ENCODE measurements around the gene MPPED1.

DNA sequence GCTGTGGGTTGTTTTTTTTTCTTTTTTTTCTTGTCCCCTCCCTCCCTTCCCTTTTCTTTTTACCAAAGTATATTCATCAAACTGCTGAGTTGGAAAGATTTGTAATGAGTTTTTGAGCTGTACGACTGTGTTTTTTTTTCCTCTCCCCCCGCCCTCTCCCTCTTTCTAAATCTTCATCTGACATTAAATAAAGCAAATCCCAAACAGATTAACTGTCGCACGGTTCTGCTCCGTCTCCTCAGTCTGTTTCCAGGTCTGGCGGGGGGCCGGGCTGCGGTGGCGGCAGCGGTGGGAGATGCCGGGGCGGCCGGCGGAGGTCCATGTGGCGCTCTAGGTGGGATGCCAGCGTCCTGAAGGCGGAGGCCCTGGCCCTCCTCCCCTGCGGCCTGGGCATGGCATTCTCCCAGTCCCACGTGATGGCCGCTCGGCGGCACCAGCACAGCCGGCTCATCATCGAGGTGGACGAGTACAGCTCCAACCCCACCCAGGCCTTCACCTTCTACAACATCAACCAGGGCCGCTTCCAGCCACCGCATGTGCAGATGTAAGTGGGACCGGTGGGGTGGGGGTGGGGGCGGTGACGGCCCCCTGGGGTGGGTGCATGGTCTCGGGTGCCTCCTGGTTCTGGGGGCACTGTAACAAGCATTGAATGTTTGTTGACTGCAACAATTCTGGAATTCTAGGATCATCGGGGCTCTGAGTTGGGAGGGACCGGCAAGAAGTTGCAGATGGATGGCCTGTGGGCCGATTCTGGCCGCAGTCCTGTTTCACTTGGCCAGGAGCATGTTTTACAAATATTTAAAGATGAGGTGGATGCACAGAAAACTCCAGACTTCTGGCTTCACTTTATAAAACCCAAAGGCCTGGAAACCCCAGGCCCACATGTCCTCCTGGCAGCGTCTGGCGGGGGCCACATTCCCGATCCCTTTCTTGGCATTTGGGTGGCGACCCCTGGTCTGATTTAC is 13.1 kb downstream of the MPPED1 start:
- TF ChIP-seq, protein P1, sequence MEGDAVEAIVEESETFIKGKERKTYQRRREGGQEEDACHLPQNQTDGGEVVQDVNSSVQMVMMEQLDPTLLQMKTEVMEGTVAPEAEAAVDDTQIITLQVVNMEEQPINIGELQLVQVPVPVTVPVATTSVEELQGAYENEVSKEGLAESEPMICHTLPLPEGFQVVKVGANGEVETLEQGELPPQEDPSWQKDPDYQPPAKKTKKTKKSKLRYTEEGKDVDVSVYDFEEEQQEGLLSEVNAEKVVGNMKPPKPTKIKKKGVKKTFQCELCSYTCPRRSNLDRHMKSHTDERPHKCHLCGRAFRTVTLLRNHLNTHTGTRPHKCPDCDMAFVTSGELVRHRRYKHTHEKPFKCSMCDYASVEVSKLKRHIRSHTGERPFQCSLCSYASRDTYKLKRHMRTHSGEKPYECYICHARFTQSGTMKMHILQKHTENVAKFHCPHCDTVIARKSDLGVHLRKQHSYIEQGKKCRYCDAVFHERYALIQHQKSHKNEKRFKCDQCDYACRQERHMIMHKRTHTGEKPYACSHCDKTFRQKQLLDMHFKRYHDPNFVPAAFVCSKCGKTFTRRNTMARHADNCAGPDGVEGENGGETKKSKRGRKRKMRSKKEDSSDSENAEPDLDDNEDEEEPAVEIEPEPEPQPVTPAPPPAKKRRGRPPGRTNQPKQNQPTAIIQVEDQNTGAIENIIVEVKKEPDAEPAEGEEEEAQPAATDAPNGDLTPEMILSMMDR (IDR thresholded peaks at IDR 0.05) = no peak
- no peak for TF ChIP-seq EZH2 (IDR thresholded peaks at IDR 0.05; ENCODE audit: borderline replicate concordance, insufficient read depth, low read depth, low read length, poor library complexity, severe bottlenecking)

Data from B cell (primary cell).